ENCODE data around the gene ELP2. TPM values are rescaled to one million over a fixed set of nuclear protein-coding genes. Genes with fewer than 3 reads are reported as not detected.
A peak's percentile ranks its signal among the peaks of the same experiment; 100 is the strongest.
"Not testable (repeated sequence)": the region's sequence is repeated elsewhere in the genome, so short reads cannot be mapped to it uniquely, and the experiment has no call there.

ELP2 gene, protein sequence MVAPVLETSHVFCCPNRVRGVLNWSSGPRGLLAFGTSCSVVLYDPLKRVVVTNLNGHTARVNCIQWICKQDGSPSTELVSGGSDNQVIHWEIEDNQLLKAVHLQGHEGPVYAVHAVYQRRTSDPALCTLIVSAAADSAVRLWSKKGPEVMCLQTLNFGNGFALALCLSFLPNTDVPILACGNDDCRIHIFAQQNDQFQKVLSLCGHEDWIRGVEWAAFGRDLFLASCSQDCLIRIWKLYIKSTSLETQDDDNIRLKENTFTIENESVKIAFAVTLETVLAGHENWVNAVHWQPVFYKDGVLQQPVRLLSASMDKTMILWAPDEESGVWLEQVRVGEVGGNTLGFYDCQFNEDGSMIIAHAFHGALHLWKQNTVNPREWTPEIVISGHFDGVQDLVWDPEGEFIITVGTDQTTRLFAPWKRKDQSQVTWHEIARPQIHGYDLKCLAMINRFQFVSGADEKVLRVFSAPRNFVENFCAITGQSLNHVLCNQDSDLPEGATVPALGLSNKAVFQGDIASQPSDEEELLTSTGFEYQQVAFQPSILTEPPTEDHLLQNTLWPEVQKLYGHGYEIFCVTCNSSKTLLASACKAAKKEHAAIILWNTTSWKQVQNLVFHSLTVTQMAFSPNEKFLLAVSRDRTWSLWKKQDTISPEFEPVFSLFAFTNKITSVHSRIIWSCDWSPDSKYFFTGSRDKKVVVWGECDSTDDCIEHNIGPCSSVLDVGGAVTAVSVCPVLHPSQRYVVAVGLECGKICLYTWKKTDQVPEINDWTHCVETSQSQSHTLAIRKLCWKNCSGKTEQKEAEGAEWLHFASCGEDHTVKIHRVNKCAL
- 74.8 and 90.5 TPM in 2 replicates for total RNA-seq
- polyA plus RNA-seq = 31.7 and 37.8 TPM in 2 replicates
- polyA plus RNA-seq (2011; cell fraction: cytosol; rRNA removed) = 42.9 TPM in 2 replicates
- 102 and 115 TPM in 2 replicates for polyA plus RNA-seq (2011; cell fraction: nucleus; rRNA removed)
- 59.4 and 91.1 TPM in 2 replicates for polyA plus RNA-seq (2012)
- 123 and 126 TPM in 2 replicates for polyA minus RNA-seq
- polyA minus RNA-seq (2011; cell fraction: cytosol; rRNA and poly(A)+ RNA removed) = 57.0 TPM
- polyA minus RNA-seq (2011; cell fraction: nucleus; rRNA and poly(A)+ RNA removed) = 123 and 149 TPM in 2 replicates
- Bru-seq, nascent RNA = percentile 86 among the genes with signal in this experiment
- percentile 81 among the genes with signal in this experiment for BruChase-seq, experiment 1, labeled RNA remaining after a 6-hour chase
- BruChase-seq, experiment 2, labeled RNA remaining after a 2-hour chase = percentile 94 among the genes with signal in this experiment
- long read RNA-seq, full-length matches to known transcripts = 84 of 119 reads
- long read RNA-seq, partial matches to known transcripts = 4 of 119 reads
- long read RNA-seq, other reads (novel, unspliced or antisense) = 31 of 119 reads

DNA sequence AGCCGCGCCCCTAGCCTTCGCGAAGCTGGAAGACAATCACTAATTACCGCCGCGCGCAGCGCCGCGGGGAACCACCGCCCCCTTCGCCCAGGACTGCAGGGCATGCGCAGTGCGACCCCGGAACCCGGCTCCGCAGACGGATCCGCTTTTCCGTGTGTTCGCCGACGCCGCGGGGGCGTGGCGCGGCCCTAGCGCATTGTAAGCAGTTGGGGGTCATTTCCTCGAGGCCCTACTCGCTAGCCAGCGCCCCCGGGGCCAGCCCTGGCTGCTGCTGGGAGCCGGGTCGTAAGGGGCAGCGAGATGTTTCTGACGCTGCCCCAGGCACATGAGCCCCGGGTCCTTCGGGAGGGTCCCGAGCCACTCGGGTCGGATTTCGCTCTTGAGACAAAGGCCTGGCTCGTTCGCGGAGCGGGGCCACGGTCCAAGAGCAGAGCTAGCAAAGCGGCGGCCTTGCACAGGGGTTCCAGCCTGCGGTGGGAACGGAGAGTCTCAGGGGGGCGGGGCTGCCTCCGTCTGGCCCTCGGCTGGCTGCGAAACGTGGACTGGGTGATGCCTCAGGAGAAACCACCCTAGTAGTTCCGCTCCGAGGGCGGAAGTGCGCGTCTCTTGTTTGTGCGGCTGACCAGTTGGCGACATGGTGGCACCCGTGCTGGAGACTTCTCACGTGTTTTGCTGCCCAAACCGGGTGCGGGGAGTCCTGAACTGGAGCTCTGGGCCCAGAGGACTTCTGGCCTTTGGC, at the start of gene ELP2, which contains the start of gene SLC39A6:
TSS of gene ELP2 (plus strand) at position 600 of the 739 bp plus-strand sequence. CDS start at position 635, 35 bp downstream.
TSS of gene SLC39A6 (minus strand) at position 41 of the 739 bp plus-strand sequence. CDS start 2,333 bp downstream, outside the sequence.
- CTCF ChIA-PET = interaction anchor here (1.2 to 4.4 kb wide), 5 partner anchors 10 to 154 kb away, joined by 4 to 26 read pairs (median 9); partner anchors contain the start of gene MOCOS
- POLR2A ChIA-PET = interaction anchor here (1.5 kb wide), 1 partner anchor 58 kb away, joined by 6 read pairs; the partner anchor contains the start of gene MOCOS

DNA sequence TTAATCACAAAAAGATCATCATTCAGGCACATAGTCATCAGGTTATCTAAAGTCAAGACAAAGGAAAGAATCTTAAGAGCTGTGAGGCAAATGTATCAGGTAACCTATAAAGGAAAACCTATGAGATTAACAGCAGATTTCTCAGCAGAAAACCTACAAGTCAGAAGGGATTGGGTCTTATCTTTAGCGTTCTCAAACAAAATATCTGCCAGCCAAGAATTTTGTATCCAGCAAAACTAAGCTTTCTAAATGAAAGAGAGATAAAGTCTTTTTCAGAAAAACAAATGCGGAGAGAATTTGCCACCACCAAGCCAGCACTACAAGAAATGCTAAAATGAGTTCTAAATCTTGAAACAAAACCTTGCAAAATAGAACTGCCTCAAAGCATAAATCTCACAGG, 48.6 kb upstream of the ELP2 start:
- H3K36me3 ChIP-seq (ENCODE audit: control insufficient read depth in 2 of 2, extremely low read depth in 1 of 2, insufficient read depth in 2 of 2, low read length in 2 of 2); FAIRE-seq; H3K4me2 ChIP-seq (ENCODE audit: insufficient read depth, low read length); H3K9me3 ChIP-seq (replicated peaks; ENCODE audit: control insufficient read depth, insufficient read depth, low read length); H3K4me3 ChIP-seq (replicated peaks in 1 of 3; ENCODE audit: insufficient read depth in 1 of 3, low read depth in 1 of 3, low read length in 3 of 3); H2AFZ ChIP-seq (ENCODE audit: low read depth, low read length); POLR2A ChIA-PET; H3K9ac ChIP-seq (replicated peaks; ENCODE audit: extremely low read depth, insufficient read depth, low read length); H4K20me1 ChIP-seq (replicated peaks; ENCODE audit: control insufficient read depth, extremely low read depth, insufficient read depth, low read length); BruUV-seq (replicated peaks); DNase-seq (ENCODE audit: low read depth, low spot score); dilution Hi-C loops (cut with MboI; ENCODE audit: extremely low pct_ligation_motif_present, low sequenced_read_pairs); intact Hi-C loops (cut with micrococcal nuclease); H3K4me1 ChIP-seq (ENCODE audit: control insufficient read depth, extremely low read depth, insufficient read depth, low read length); H3K9me1 ChIP-seq (replicated peaks; ENCODE audit: control insufficient read depth, extremely low read depth, insufficient read depth, low read length); CTCF ChIA-PET; H3K79me2 ChIP-seq (ENCODE audit: control insufficient read depth, insufficient read depth, low read length); H3K27ac ChIP-seq (ENCODE audit: insufficient read depth, low read depth, low read length): not testable (repeated sequence)
- H3K27me3 ChIP-seq (ENCODE audit: control insufficient read depth in 2 of 2, insufficient read depth in 2 of 2, low read length in 2 of 2) = peaks cover 3 to 12% of the 10 kb centered on the region in 2 experiments

More for the DNA sequence above, at the start of gene ELP2, which contains the start of gene SLC39A6:
- Histone ChIP-seq H3K9ac (replicated peaks; ENCODE audit: extremely low read depth, insufficient read depth, low read length) (peak within 1 kb of the TSS; percentile 98), H4K20me1 (replicated peaks; ENCODE audit: control insufficient read depth, extremely low read depth, insufficient read depth, low read length) (no peaks in the 10 kb centered on the region), H3K79me2 (ENCODE audit: control insufficient read depth, insufficient read depth, low read length) (peaks cover 47% of the 10 kb centered on the region), H3K4me3 (replicated peaks in 1 of 3; ENCODE audit: insufficient read depth in 1 of 3, low read depth in 1 of 3, low read length in 3 of 3) (peak within 1 kb of the TSS; percentile 64 to 96 (median 94)), H3K36me3 (ENCODE audit: control insufficient read depth in 2 of 2, extremely low read depth in 1 of 2, insufficient read depth in 2 of 2, low read length in 2 of 2) (no peaks in the 10 kb centered on the region), H3K27ac (ENCODE audit: insufficient read depth, low read depth, low read length) (peak within 1 kb of the TSS; percentile 98), H3K27me3 (ENCODE audit: control insufficient read depth in 2 of 2, insufficient read depth in 2 of 2, low read length in 2 of 2) (no peaks in the 10 kb centered on the region), H3K9me3 (replicated peaks; ENCODE audit: control insufficient read depth, insufficient read depth, low read length) (no peaks in the 10 kb centered on the region), H2AFZ (ENCODE audit: low read depth, low read length) (peak within 1 kb of the TSS; percentile 98), H3K9me1 (replicated peaks; ENCODE audit: control insufficient read depth, extremely low read depth, insufficient read depth, low read length) (no peaks in the 10 kb centered on the region), H3K4me2 (ENCODE audit: insufficient read depth, low read length) (peak within 1 kb of the TSS; percentile 97), H3K4me1 (ENCODE audit: control insufficient read depth, extremely low read depth, insufficient read depth, low read length) (peaks cover 15% of the 10 kb centered on the region)
- FAIRE-seq (peak; percentile 90), DNase-seq (ENCODE audit: low read depth, low spot score) (peak; percentile 98)
- dilution Hi-C loops (cut with MboI; ENCODE audit: extremely low pct_ligation_motif_present, low sequenced_read_pairs) (no loop called here), intact Hi-C loops (cut with micrococcal nuclease) (loop anchor here (1.0 to 5.0 kb wide), 9 partner anchors 29 to 887 kb away; partner anchors contain the start of genes FHOD3, MOCOS, RMP24 and RPRD1A)
- BruUV-seq (replicated peaks) = no TSS peak
- TF ChIP-seq POLR2A (IDR thresholded peaks at IDR 0.05; ENCODE audit: low read depth, low read length) = peak; percentile 67
- TF ChIP-seq, protein P1, sequence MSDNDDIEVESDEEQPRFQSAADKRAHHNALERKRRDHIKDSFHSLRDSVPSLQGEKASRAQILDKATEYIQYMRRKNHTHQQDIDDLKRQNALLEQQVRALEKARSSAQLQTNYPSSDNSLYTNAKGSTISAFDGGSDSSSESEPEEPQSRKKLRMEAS (IDR thresholded peaks at IDR 0.05; ENCODE audit: insufficient read depth, insufficient read length) = peak; percentile 58
- no peak for TF ChIP-seq EZH2 (IDR thresholded peaks at IDR 0.05; ENCODE audit: borderline replicate concordance, low read depth, low read length, severe bottlenecking)
- TF ChIP-seq FOS (IDR thresholded peaks at IDR 0.05; ENCODE audit: borderline replicate concordance, insufficient read depth, low read length) = no peak
- TF ChIP-seq MYC (IDR thresholded peaks at IDR 0.05; ENCODE audit: low read depth, low read length) = no peak
- TF ChIP-seq GATA2 (IDR thresholded peaks at IDR 0.05; ENCODE audit: insufficient read depth, insufficient read length, low read depth, low read length) = no peak
- TF ChIP-seq, protein P2, sequence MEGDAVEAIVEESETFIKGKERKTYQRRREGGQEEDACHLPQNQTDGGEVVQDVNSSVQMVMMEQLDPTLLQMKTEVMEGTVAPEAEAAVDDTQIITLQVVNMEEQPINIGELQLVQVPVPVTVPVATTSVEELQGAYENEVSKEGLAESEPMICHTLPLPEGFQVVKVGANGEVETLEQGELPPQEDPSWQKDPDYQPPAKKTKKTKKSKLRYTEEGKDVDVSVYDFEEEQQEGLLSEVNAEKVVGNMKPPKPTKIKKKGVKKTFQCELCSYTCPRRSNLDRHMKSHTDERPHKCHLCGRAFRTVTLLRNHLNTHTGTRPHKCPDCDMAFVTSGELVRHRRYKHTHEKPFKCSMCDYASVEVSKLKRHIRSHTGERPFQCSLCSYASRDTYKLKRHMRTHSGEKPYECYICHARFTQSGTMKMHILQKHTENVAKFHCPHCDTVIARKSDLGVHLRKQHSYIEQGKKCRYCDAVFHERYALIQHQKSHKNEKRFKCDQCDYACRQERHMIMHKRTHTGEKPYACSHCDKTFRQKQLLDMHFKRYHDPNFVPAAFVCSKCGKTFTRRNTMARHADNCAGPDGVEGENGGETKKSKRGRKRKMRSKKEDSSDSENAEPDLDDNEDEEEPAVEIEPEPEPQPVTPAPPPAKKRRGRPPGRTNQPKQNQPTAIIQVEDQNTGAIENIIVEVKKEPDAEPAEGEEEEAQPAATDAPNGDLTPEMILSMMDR (IDR thresholded peaks at IDR 0.05; ENCODE audit: extremely low read depth in 1 of 2, insufficient read depth in 1 of 2, low read depth in 1 of 2, low read length in 2 of 2) = no peak
- TF ChIP-seq POLR2AphosphoS5 (IDR thresholded peaks at IDR 0.05; ENCODE audit: insufficient read depth, low read depth, low read length) = peak; percentile 70
